IMR-90 (cell line): ENCODE data around the gene ANP32A.
"Not testable (repeated sequence)": the region's sequence is repeated elsewhere in the genome, so short reads cannot be mapped to it uniquely, and the experiment has no call there.

Experiments
- BHLHE40 ChIP-seq: fragments of 150-350 bp; IDR thresholded peaks from 2 replicates; pipeline ENCODE4 v1.6.1; 2016; ENCODE audit warnings: mild to moderate bottlenecking, low read depth, low read length
- CEBPB ChIP-seq: IDR thresholded peaks from 2 replicates; pipeline ENCODE4 v1.6.1; 2012; ENCODE audit warnings: low read depth, low read length, improper control_type of control experiment
- CHD1 ChIP-seq: IDR thresholded peaks from 2 replicates; pipeline ENCODE4 v1.6.1; 2012; ENCODE audit warnings: low read depth, low read length, improper control_type of control experiment
- CTCF ChIP-seq: conservative IDR thresholded peaks from 2 replicates; pipeline ENCODE4 v1.5.1; 2012; ENCODE audit warnings: mild to moderate bottlenecking, low read depth, low read length, improper control_type of control experiment
- MAFK ChIP-seq: IDR thresholded peaks from 2 replicates; pipeline ENCODE4 v1.6.1; 2012; ENCODE audit warnings: low read depth, low read length, improper control_type of control experiment
- MAZ ChIP-seq: IDR thresholded peaks from 2 replicates; pipeline ENCODE4 v1.6.1; 2012; ENCODE audit warnings: low read depth, mild to moderate bottlenecking, low read length, improper control_type of control experiment, moderate library complexity, borderline replicate concordance
- MXI1 ChIP-seq: IDR thresholded peaks from 2 replicates; pipeline ENCODE4 v1.6.1; 2012; ENCODE audit warnings: low read depth, mild to moderate bottlenecking, low read length, moderate library complexity, borderline replicate concordance
- POLR2A ChIP-seq: IDR thresholded peaks from 2 replicates; pipeline ENCODE4 v1.6.1; 2012; ENCODE audit warnings: mild to moderate bottlenecking, low read depth, low read length
- RAD21 ChIP-seq: IDR thresholded peaks from 2 replicates; pipeline ENCODE4 v1.6.1; 2012; ENCODE audit warnings: low read length, improper control_type of control experiment
- RCOR1 ChIP-seq: IDR thresholded peaks from 2 replicates; pipeline ENCODE4 v1.6.1; 2012; ENCODE audit warnings: mild to moderate bottlenecking, low read length, improper control_type of control experiment; ENCODE audit not compliant: insufficient replicate concordance
- RFX5 ChIP-seq: IDR thresholded peaks from 2 replicates; pipeline ENCODE4 v1.8.0; 2012; ENCODE audit warnings: low read depth, mild to moderate bottlenecking, low read length, moderate library complexity
- SMC3 ChIP-seq: fragments of 150-350 bp; IDR thresholded peaks from 2 replicates; pipeline ENCODE4 v1.6.1; 2016; ENCODE audit warnings: low read depth, mild to moderate bottlenecking, antibody characterized with exemption, low read length, moderate library complexity
- USF2 ChIP-seq: fragments of 150-350 bp; IDR thresholded peaks from 2 replicates; pipeline ENCODE4 v1.6.1; 2017; ENCODE audit warnings: mild to moderate bottlenecking, antibody characterized with exemption, low read length, low read depth

GRCh38 chr15:68858666-68859065 lies 38.0 kb upstream of the ANP32A start:
- not testable (repeated sequence) for TF ChIP-seq BHLHE40, CTCF, CEBPB, POLR2A, RAD21, RCOR1, MXI1, MAZ, USF2, MAFK, RFX5, SMC3, CHD1
